ENCODE measurements around the gene LRRC8A. TPM values are rescaled to one million over a fixed set of nuclear protein-coding genes. Genes with fewer than 3 reads are reported as not detected.
"Not testable (repeated sequence)": the region's sequence is repeated elsewhere in the genome, so short reads cannot be mapped to it uniquely, and the experiment has no call there.

The LRRC8A gene
- total and polyA plus RNA-seq, 2 experiments from 2014 or later: 37.3 to 80.5 TPM

DNA sequence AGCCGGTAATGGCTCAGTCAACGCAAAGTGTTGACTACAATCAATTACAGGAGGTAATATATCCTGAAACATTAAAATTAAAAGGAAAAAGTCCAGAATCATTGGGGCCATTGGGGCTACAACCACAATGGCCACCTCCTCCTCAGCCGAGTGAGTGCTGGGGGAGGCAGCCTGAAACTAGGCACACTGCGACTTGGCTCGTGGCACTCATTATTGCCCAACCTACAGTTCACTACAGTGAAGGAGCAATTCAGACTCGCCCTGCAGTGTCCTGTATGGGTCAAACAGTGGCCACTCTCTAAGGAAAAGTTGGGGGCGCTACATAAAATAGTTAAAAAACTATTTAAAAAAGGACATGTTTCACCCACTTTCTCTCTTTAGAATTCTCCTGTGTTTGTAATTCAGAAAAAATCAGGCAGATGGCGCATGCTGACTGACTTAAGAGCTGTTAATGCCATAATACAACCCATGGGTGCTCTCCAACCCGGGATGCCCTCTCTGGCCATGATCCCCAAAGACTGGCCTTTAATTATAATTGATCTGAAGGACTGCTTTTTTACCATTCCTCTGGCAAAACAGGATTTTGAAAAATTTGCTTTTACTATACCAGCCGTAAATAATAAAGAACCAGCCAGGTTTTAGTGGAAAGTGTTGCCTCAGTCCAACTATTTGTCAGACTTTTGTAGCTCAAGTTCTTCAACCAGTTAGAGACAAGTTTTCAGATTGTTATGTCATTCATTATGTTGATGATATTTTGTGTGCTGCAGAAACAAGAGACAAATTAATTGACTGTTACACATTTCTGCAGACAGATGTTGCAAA, 29.9 kb upstream of the LRRC8A start:
- H3K4me2 ChIP-seq; H3K27me3 Mint-ChIP-seq (ENCODE audit: insufficient read depth, low read depth, poor library complexity); H3K4me3 Mint-ChIP-seq; H3K27ac ChIP-seq (ENCODE audit: low read depth); H3K79me2 ChIP-seq (replicated peaks; ENCODE audit: insufficient read depth); H3K4me1 ChIP-seq (ENCODE audit: insufficient read depth); H4K20me1 ChIP-seq (replicated peaks; ENCODE audit: insufficient read depth); H3K27ac Mint-ChIP-seq; H3F3A ChIP-seq (replicated peaks; ENCODE audit: low read depth); H3K36me3 ChIP-seq (ENCODE audit: insufficient read depth); H3K27me3 ChIP-seq (ENCODE audit: insufficient read depth); H3K4me3 ChIP-seq; H3K9me2 ChIP-seq (ENCODE audit: insufficient read depth); H3K4me1 Mint-ChIP-seq; H2AFZ ChIP-seq: not testable (repeated sequence)
- peak; percentile 74 for DNase-seq (ENCODE audit: low spot score)
- TF ChIP-seq, protein P1, sequence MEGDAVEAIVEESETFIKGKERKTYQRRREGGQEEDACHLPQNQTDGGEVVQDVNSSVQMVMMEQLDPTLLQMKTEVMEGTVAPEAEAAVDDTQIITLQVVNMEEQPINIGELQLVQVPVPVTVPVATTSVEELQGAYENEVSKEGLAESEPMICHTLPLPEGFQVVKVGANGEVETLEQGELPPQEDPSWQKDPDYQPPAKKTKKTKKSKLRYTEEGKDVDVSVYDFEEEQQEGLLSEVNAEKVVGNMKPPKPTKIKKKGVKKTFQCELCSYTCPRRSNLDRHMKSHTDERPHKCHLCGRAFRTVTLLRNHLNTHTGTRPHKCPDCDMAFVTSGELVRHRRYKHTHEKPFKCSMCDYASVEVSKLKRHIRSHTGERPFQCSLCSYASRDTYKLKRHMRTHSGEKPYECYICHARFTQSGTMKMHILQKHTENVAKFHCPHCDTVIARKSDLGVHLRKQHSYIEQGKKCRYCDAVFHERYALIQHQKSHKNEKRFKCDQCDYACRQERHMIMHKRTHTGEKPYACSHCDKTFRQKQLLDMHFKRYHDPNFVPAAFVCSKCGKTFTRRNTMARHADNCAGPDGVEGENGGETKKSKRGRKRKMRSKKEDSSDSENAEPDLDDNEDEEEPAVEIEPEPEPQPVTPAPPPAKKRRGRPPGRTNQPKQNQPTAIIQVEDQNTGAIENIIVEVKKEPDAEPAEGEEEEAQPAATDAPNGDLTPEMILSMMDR (conservative IDR thresholded peaks at IDR 0.05; ENCODE audit: low read depth in 2 of 2): peak; percentile 59 to 69
- peak; percentile 70 for ATAC-seq
- Mint-ChIP-seq H3K36me3 (ENCODE audit: low read depth) (peaks cover 33% of the 10 kb centered on the region), H3K9me3 (peaks cover 28% of the 10 kb centered on the region)

DNA sequence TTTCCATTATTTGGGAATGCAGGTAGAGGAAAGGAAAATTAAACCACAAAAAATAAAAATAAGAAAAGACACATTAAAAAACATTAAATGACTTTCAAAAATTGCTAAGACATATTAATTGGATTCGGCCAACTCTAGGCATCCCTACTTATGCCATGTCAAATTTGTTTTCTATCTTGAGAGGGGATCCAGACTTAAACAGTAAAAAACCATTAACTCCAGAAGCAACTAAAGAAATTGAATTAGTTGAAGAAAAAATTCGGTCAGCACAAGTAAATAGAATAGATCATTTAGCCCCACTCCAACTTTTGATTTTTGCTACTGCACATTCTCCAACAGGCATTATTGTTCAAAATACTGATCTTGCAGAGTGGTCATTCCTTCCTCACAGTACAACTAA, 29.3 kb upstream of the LRRC8A start:
- not testable (repeated sequence) for H3K4me1 ChIP-seq (ENCODE audit: insufficient read depth); H3F3A ChIP-seq (replicated peaks; ENCODE audit: low read depth); H3K4me2 ChIP-seq; H3K79me2 ChIP-seq (replicated peaks; ENCODE audit: insufficient read depth); H2AFZ ChIP-seq; H3K27me3 Mint-ChIP-seq (ENCODE audit: insufficient read depth, low read depth, poor library complexity); H3K9me2 ChIP-seq (ENCODE audit: insufficient read depth); H3K4me3 Mint-ChIP-seq; H3K27me3 ChIP-seq (ENCODE audit: insufficient read depth); H3K4me3 ChIP-seq; H3K27ac ChIP-seq (ENCODE audit: low read depth); H3K4me1 Mint-ChIP-seq; H3K27ac Mint-ChIP-seq; H4K20me1 ChIP-seq (replicated peaks; ENCODE audit: insufficient read depth); ATAC-seq; H3K36me3 ChIP-seq (ENCODE audit: insufficient read depth); DNase-seq (ENCODE audit: low spot score)
- Mint-ChIP-seq H3K36me3 (ENCODE audit: low read depth) (peaks cover 30% of the 10 kb centered on the region), H3K9me3 (peaks cover 25% of the 10 kb centered on the region)

DNA sequence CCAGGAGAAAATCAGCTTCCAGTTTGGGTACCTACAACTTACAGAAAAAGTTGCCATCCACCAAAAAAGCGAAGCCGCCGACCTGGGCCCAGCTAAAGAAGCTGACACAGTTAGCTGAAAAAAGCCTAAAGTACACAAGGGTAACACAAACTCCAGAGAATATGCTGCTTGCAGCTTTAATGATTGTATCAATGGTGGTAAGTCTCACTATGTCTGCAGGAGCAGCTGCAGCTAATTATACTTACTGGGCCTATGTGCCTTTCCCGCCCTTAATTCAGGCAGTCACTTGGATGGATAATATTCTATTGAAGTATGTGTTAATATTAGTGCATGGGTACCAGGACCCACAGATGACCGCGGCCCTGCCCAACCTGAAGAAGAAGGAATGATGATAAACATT, 27.5 kb upstream of the LRRC8A start:
- Mint-ChIP-seq H3K9me3 (peaks cover 17% of the 10 kb centered on the region), H3K36me3 (ENCODE audit: low read depth) (peaks cover 23% of the 10 kb centered on the region)
- H3K36me3 ChIP-seq (ENCODE audit: insufficient read depth); H4K20me1 ChIP-seq (replicated peaks; ENCODE audit: insufficient read depth); H3K27ac Mint-ChIP-seq; H3K9me2 ChIP-seq (ENCODE audit: insufficient read depth); H3K27me3 Mint-ChIP-seq (ENCODE audit: insufficient read depth, low read depth, poor library complexity); H3K4me2 ChIP-seq; H3F3A ChIP-seq (replicated peaks; ENCODE audit: low read depth); H3K27ac ChIP-seq (ENCODE audit: low read depth); H3K4me3 ChIP-seq; H2AFZ ChIP-seq; ATAC-seq; H3K4me1 Mint-ChIP-seq; H3K4me3 Mint-ChIP-seq; H3K27me3 ChIP-seq (ENCODE audit: insufficient read depth); DNase-seq (ENCODE audit: low spot score); H3K4me1 ChIP-seq (ENCODE audit: insufficient read depth); H3K79me2 ChIP-seq (replicated peaks; ENCODE audit: insufficient read depth): not testable (repeated sequence)

DNA sequence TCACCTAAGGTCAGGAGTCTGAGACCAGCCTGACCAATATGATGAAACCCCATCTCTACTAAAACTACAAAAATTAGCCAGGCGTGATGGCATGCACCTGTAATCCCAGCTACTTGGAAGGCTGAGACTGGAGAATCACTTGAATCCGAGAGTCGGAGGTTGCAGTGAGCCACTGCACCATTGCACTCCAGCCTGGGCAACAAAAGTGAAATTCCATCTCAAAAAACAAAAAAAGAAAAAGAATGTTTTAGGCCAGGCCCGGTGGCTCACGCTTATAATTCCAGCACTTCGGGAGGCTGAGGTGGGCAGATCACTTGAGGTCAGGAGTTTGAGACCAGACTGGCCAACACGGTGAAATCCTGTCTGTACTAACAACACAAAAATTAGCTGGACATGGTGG, 23.5 kb upstream of the LRRC8A start:
- H3K27me3 Mint-ChIP-seq (ENCODE audit: insufficient read depth, low read depth, poor library complexity); H3F3A ChIP-seq (replicated peaks; ENCODE audit: low read depth); H3K36me3 ChIP-seq (ENCODE audit: insufficient read depth); H3K4me1 Mint-ChIP-seq; H3K4me1 ChIP-seq (ENCODE audit: insufficient read depth); H3K36me3 Mint-ChIP-seq (ENCODE audit: low read depth); DNase-seq (ENCODE audit: low spot score); H3K9me3 Mint-ChIP-seq; H3K27ac Mint-ChIP-seq; H3K4me3 Mint-ChIP-seq; H3K27me3 ChIP-seq (ENCODE audit: insufficient read depth); H4K20me1 ChIP-seq (replicated peaks; ENCODE audit: insufficient read depth); H3K4me3 ChIP-seq; H3K9me2 ChIP-seq (ENCODE audit: insufficient read depth); H2AFZ ChIP-seq; H3K4me2 ChIP-seq; ATAC-seq; H3K27ac ChIP-seq (ENCODE audit: low read depth): not testable (repeated sequence)
- peaks cover 11% of the 10 kb centered on the region for H3K79me2 ChIP-seq (replicated peaks; ENCODE audit: insufficient read depth)
